OCI-LY7 (cell line): ENCODE data around the gene NUDCD3. TPM values are rescaled to one million over a fixed set of nuclear protein-coding genes. Genes with fewer than 3 reads are reported as not detected.

ENCODE experiments used
- BruUV-seq: library from RNA; stranded (reverse); fragments of 400-500 nt; replicated peaks from 2 replicates; lab custom pipeline; 2021; lab: Mats Ljungman, UMichigan
- CTCF ChIA-PET: fragments of 300-600 bp; sonication (Branson Sonifier 250); formaldehyde crosslinking; loops from one replicate; lab custom pipeline; 2022; ENCODE audit warnings: antibody characterized with exemption; ENCODE audit not compliant: unreplicated experiment; lab: Charles Lee
- POLR2A ChIA-PET: fragments of 300-600 bp; sonication (Branson Sonifier 250); formaldehyde crosslinking; loops from one replicate; lab custom pipeline; 2022; ENCODE audit warnings: antibody characterized with exemption; lab: Charles Lee
- DNase-seq: peaks from one replicate; pipeline ENCODE4 v3.0.0-alpha.2; 2015; ENCODE audit warnings: low spot score
- H2AFZ ChIP-seq: fragments of 200-600 bp; sonication (generic), shearing (Covaris generic); 2 replicates; pipeline ENCODE4 v1.6.1; 2014; ENCODE audit warnings: mild to moderate bottlenecking, antibody characterized with exemption, low read length, moderate library complexity
- H3K27ac ChIP-seq: fragments of 200-600 bp; sonication (generic); 2 replicates; pipeline ENCODE4 v1.5.1; 2014; ENCODE audit warnings: mixed run types, low read depth, mild to moderate bottlenecking, moderate library complexity, low read length, inconsistent platforms; ENCODE audit not compliant: poor library complexity, severe bottlenecking
- H3K36me3 ChIP-seq: fragments of 200-600 bp; sonication (generic); 2 replicates; pipeline ENCODE4 v1.6.1; 2014; ENCODE audit warnings: mild to moderate bottlenecking, antibody characterized with exemption, low read length, moderate library complexity, mixed read lengths; ENCODE audit not compliant: insufficient read depth
- H3K4me1 ChIP-seq: fragments of 200-600 bp; sonication (generic); 2 replicates; pipeline ENCODE4 v1.5.1; 2014; ENCODE audit warnings: mild to moderate bottlenecking, low read length; ENCODE audit not compliant: insufficient read depth, poor library complexity, severe bottlenecking
- H3K4me2 ChIP-seq: fragments of 200-600 bp; sonication (generic); 2 replicates; pipeline ENCODE4 v1.6.1; 2014; ENCODE audit warnings: mild to moderate bottlenecking, low read length
- H3K4me3 ChIP-seq: fragments of 200-600 bp; sonication (generic); 2 replicates; pipeline ENCODE4 v1.5.1; 2014; ENCODE audit warnings: mild to moderate bottlenecking, low read depth, low read length; ENCODE audit not compliant: poor library complexity, severe bottlenecking
- H3K79me2 ChIP-seq: fragments of 200-600 bp; sonication (generic); 2 replicates; pipeline ENCODE4 v1.6.1; 2016; ENCODE audit warnings: low read depth, mild to moderate bottlenecking, low read length, moderate library complexity, mixed read lengths; ENCODE audit not compliant: insufficient read depth
- H3K9me2 ChIP-seq: fragments of 200-600 bp; sonication (generic); 2 replicates; pipeline ENCODE4 v1.6.1; 2016; ENCODE audit warnings: mild to moderate bottlenecking, low read length, mixed read lengths; ENCODE audit not compliant: insufficient read depth
- H3K9me3 ChIP-seq: fragments of 200-600 bp; sonication (generic); 2 replicates; pipeline ENCODE4 v1.6.1; 2014; ENCODE audit warnings: mild to moderate bottlenecking, mixed run types, low read length, mixed read lengths
- H4K20me1 ChIP-seq: fragments of 200-600 bp; sonication (generic); 2 replicates; pipeline ENCODE4 v1.6.1; 2014; ENCODE audit warnings: mild to moderate bottlenecking, antibody characterized with exemption, low read length, moderate library complexity, mixed read lengths; ENCODE audit not compliant: insufficient read depth
- EZH2phosphoT487 ChIP-seq: fragments of 200-600 bp; sonication (generic); IDR thresholded peaks from 2 replicates; pipeline ENCODE4 v1.6.1; 2018; ENCODE audit warnings: low read depth, borderline replicate concordance, mild to moderate bottlenecking, mixed run types, antibody characterized with exemption, low read length, moderate library complexity, mixed read lengths
- intact Hi-C: fragments of 100-400 bp; cut with micrococcal nuclease; formaldehyde crosslinking; loops from one replicate; pipeline ENCODE4 v1.10.0; 2022; ENCODE audit not compliant: unreplicated experiment
- total RNA-seq, 2 experiments: library from RNA; depleted of rRNA in 1 of 2; stranded (reverse); fragments of >200 nt in 1 of 2; shearing (Covaris generic) in 1 of 2; gene quantifications; 2 replicates each; pipeline ENCODE4 v1.2.3, GENCODE V29; 2014 to 2022
- TF ChIP-seq, protein P1 (sequence below): fragments of 200-600 bp; sonication (generic); conservative IDR thresholded peaks from 2 replicates; pipeline ENCODE4 v1.5.1; 2014; ENCODE audit warnings: mild to moderate bottlenecking, antibody characterized with exemption, low read length, moderate library complexity, mixed read lengths

The NUDCD3 gene
- total RNA-seq, 2 experiments from 2014 or later: 57.0 to 108 TPM

DNA sequence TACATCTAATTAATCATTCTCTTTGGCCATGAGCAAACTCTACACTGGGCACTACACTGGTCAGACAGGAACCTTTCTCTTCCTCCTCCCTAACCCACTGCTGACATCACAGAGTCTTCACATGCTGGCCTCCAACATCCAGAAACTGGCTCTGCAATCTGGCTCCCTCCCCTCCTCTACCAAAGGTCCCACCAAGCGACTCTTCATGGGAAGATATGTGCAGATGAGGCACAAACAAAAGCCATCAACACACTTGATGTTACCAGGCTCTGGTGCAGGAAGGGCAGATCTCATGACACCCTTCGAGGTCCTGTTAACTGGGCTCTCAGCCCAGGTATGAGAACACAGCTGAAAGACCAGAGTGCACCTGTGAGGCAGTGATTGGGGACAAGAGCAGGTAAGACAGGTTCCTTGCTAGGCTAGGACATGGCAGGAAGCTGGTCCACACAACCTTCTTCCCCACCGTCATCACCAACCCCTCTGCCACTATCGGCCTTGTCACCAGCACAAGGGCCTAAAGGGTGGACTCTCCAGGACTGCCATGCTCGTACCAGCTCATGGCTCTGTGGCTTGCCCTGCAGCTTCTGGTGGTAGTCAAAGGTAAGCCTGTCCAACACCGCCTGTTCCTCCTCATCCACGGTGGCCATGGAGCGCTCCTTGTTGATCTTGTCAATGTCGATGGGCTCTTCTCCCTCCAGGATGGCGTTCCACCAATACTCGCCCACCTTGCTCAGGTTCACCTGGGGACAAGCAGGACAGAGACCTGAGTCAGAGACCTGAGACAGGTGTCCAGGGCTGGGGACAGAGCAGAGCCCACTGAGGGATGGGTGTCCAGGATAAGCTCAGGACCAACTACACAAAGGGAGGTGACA lies 98.5 kb downstream of the NUDCD3 start:
- ChIA-PET CTCF (no interaction called here), POLR2A (interaction anchor here (0.7 to 0.9 kb wide), 2 partner anchors 12 to 16 kb away, joined by 3 read pairs; no protein-coding TSS in a partner anchor)
- H3K9me2 ChIP-seq: no peaks in the 10 kb centered on the region
- H3K4me2 ChIP-seq: no peak overlapping the region
- no peaks in the 10 kb centered on the region for H4K20me1 ChIP-seq
- no peak overlapping the region for H3K27ac ChIP-seq
- no peaks in the 10 kb centered on the region for H3K9me3 ChIP-seq
- TF ChIP-seq, protein P1, sequence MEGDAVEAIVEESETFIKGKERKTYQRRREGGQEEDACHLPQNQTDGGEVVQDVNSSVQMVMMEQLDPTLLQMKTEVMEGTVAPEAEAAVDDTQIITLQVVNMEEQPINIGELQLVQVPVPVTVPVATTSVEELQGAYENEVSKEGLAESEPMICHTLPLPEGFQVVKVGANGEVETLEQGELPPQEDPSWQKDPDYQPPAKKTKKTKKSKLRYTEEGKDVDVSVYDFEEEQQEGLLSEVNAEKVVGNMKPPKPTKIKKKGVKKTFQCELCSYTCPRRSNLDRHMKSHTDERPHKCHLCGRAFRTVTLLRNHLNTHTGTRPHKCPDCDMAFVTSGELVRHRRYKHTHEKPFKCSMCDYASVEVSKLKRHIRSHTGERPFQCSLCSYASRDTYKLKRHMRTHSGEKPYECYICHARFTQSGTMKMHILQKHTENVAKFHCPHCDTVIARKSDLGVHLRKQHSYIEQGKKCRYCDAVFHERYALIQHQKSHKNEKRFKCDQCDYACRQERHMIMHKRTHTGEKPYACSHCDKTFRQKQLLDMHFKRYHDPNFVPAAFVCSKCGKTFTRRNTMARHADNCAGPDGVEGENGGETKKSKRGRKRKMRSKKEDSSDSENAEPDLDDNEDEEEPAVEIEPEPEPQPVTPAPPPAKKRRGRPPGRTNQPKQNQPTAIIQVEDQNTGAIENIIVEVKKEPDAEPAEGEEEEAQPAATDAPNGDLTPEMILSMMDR: no peak
- no peak for TF ChIP-seq EZH2phosphoT487
- no peaks in the 10 kb centered on the region for H3K4me1 ChIP-seq
- no TSS peak for BruUV-seq
- peaks cover 45% of the 10 kb centered on the region; the same call in 1 of the 2 replicates for H3K36me3 ChIP-seq
- H3K4me3 ChIP-seq: no peak overlapping the region
- H3K79me2 ChIP-seq: no peaks in the 10 kb centered on the region
- DNase-seq: no peak
- intact Hi-C loops: no loop called here
- H2AFZ ChIP-seq: no peak overlapping the region

- CTCF ChIA-PET: no interaction called here
- Histone ChIP-seq H3K27ac (no peak overlapping the region), H2AFZ (no peak overlapping the region), H3K4me1 (no peaks in the 10 kb centered on the region), H3K4me3 (no peak overlapping the region), H3K79me2 (no peaks in the 10 kb centered on the region), H3K9me2 (no peaks in the 10 kb centered on the region), H3K4me2 (no peak overlapping the region), H3K9me3 (no peaks in the 10 kb centered on the region), H4K20me1 (no peaks in the 10 kb centered on the region), H3K36me3 (peaks cover 54% of the 10 kb centered on the region; the same call in 1 of the 2 replicates)
- POLR2A ChIA-PET: no interaction called here
- TF ChIP-seq EZH2phosphoT487: no peak
- TF ChIP-seq, protein P1: no peak
- DNase-seq: no peak
- intact Hi-C loops: no loop called here
- no TSS peak for BruUV-seq
Measured at GRCh38 chr7:44391171-44391570, 99.3 kb downstream of the NUDCD3 start.

GRCh38 chr7:44390701-44391100 lies 99.8 kb downstream of the NUDCD3 start:
- Histone ChIP-seq H3K9me3 (no peaks in the 10 kb centered on the region), H3K36me3 (peaks cover 55% of the 10 kb centered on the region; the same call in 1 of the 2 replicates), H3K4me1 (no peaks in the 10 kb centered on the region), H2AFZ (no peak overlapping the region), H3K9me2 (no peaks in the 10 kb centered on the region), H4K20me1 (no peaks in the 10 kb centered on the region), H3K27ac (no peak overlapping the region), H3K4me3 (no peak overlapping the region), H3K4me2 (no peak overlapping the region), H3K79me2 (no peaks in the 10 kb centered on the region)
- DNase-seq: no peak
- BruUV-seq: no TSS peak
- intact Hi-C loops: no loop called here
- ChIA-PET CTCF (no interaction called here), POLR2A (no interaction called here)
- TF ChIP-seq, protein P1: no peak
- TF ChIP-seq EZH2phosphoT487: no peak
